Activated naive CD4-positive, alpha-beta T cell treated with anti-CD3 and anti-CD28 coated beads, Interleukin-2, amount 10 ng/mL, durations not matched to agents 7 days and 5 days (primary cell): ENCODE data around the gene MPPE1.

ENCODE experiments used
- CTCF ChIA-PET: fragments of 350-600 bp; sonication (Branson Sonifier 250); formaldehyde crosslinking; loops from one replicate; lab custom pipeline; 2021; ENCODE audit warnings: antibody characterized with exemption; lab: Charles Lee
- DNase-seq: peaks from one replicate; pipeline ENCODE4 v3.0.0-alpha.2; 2020
- H3K27ac Mint-ChIP-seq: one replicate; pipeline ENCODE4 v1.8.0; 2021; ENCODE audit warnings: mild to moderate bottlenecking, moderate library complexity, mixed read lengths
- H3K27me3 Mint-ChIP-seq: one replicate; pipeline ENCODE4 v1.8.0; 2021; ENCODE audit warnings: mild to moderate bottlenecking, mixed read lengths
- H3K36me3 Mint-ChIP-seq: one replicate; pipeline ENCODE4 v1.8.0; 2021; ENCODE audit warnings: mixed read lengths
- H3K4me1 Mint-ChIP-seq: one replicate; pipeline ENCODE4 v1.8.0; 2021; ENCODE audit warnings: mixed read lengths
- H3K4me3 Mint-ChIP-seq: one replicate; pipeline ENCODE4 v1.8.0; 2021; ENCODE audit warnings: mild to moderate bottlenecking, moderate library complexity, mixed read lengths
- H3K9me3 Mint-ChIP-seq: one replicate; pipeline ENCODE4 v1.8.0; 2021; ENCODE audit warnings: mixed read lengths

Gene MPPE1

GRCh38 chr18:11849841-11850634, 58.1 kb downstream of the MPPE1 start:
- Mint-ChIP-seq H3K9me3 (no peaks in the 10 kb centered on the region), H3K27ac (peak overlapping the region; percentile 99), H3K36me3 (peaks cover 8% of the 10 kb centered on the region), H3K27me3 (peaks cover 18% of the 10 kb centered on the region), H3K4me3 (peak overlapping the region; percentile 99), H3K4me1 (peaks cover 35% of the 10 kb centered on the region)
- CTCF ChIA-PET = interaction anchor here (0.6 to 1.9 kb wide), 5 partner anchors 88 to 190 kb away, joined by 3 to 5 read pairs (median 3); partner anchors contain the start of gene IMPA2
- DNase-seq = peak; percentile 60

- H3K4me3 Mint-ChIP-seq = no peak overlapping the region
- peaks cover 31% of the 10 kb centered on the region for H3K4me1 Mint-ChIP-seq
- H3K36me3 Mint-ChIP-seq = peaks cover 8% of the 10 kb centered on the region
- no peaks in the 10 kb centered on the region for H3K9me3 Mint-ChIP-seq
- peaks cover 18% of the 10 kb centered on the region for H3K27me3 Mint-ChIP-seq
- no peak overlapping the region for H3K27ac Mint-ChIP-seq
- no peak for DNase-seq
- CTCF ChIA-PET = interaction anchor here (1.5 to 1.9 kb wide), 2 partner anchors 89 to 146 kb away, joined by 4 to 5 read pairs; no protein-coding TSS in a partner anchor
These were observed 58.8 kb downstream of the MPPE1 start for GRCh38 chr18:11849279-11849678.

GRCh38 chr18:11847811-11848210, 60.3 kb downstream of the MPPE1 start:
- Mint-ChIP-seq H3K9me3 (no peaks in the 10 kb centered on the region), H3K4me3 (no peak overlapping the region), H3K27ac (no peak overlapping the region), H3K27me3 (peaks cover 18% of the 10 kb centered on the region), H3K4me1 (peaks cover 21% of the 10 kb centered on the region), H3K36me3 (peaks cover 6% of the 10 kb centered on the region)
- CTCF ChIA-PET = interaction anchor here (0.6 to 1.9 kb wide), 2 partner anchors 51 to 148 kb away, joined by 3 to 5 read pairs; no protein-coding TSS in a partner anchor
- no peak for DNase-seq

GRCh38 chr18:11845654-11846053, 62.5 kb downstream of the MPPE1 start:
- peaks cover 13% of the 10 kb centered on the region for H3K4me1 Mint-ChIP-seq
- no peak for DNase-seq
- peaks cover 18% of the 10 kb centered on the region for H3K27me3 Mint-ChIP-seq
- no peak overlapping the region for H3K4me3 Mint-ChIP-seq
- H3K9me3 Mint-ChIP-seq = no peaks in the 10 kb centered on the region
- H3K36me3 Mint-ChIP-seq = no peaks in the 10 kb centered on the region
- CTCF ChIA-PET = no interaction called here
- H3K27ac Mint-ChIP-seq = no peak overlapping the region

GRCh38 chr18:11844436-11844835, 63.7 kb downstream of the MPPE1 start:
- Mint-ChIP-seq H3K27ac (no peak overlapping the region), H3K36me3 (no peaks in the 10 kb centered on the region), H3K4me1 (peaks cover 2% of the 10 kb centered on the region), H3K9me3 (no peaks in the 10 kb centered on the region), H3K27me3 (peaks cover 14% of the 10 kb centered on the region), H3K4me3 (no peak overlapping the region)
- DNase-seq = no peak
- CTCF ChIA-PET = no interaction called here

GRCh38 chr18:11842562-11842961, 65.6 kb downstream of the MPPE1 start:
- CTCF ChIA-PET = no interaction called here
- Mint-ChIP-seq H3K27me3 (no peaks in the 10 kb centered on the region), H3K4me3 (no peak overlapping the region), H3K27ac (no peak overlapping the region), H3K4me1 (no peaks in the 10 kb centered on the region), H3K9me3 (no peaks in the 10 kb centered on the region), H3K36me3 (no peaks in the 10 kb centered on the region)
- no peak for DNase-seq

GRCh38 chr18:11840493-11840892, 67.6 kb downstream of the MPPE1 start:
- DNase-seq = no peak
- no peaks in the 10 kb centered on the region for H3K36me3 Mint-ChIP-seq
- no peaks in the 10 kb centered on the region for H3K4me1 Mint-ChIP-seq
- no peaks in the 10 kb centered on the region for H3K9me3 Mint-ChIP-seq
- H3K27me3 Mint-ChIP-seq = no peaks in the 10 kb centered on the region
- H3K4me3 Mint-ChIP-seq = no peak overlapping the region
- H3K27ac Mint-ChIP-seq = no peak overlapping the region
- CTCF ChIA-PET = interaction anchor here (0.6 kb wide), 1 partner anchor 20 kb away, joined by 3 read pairs; no protein-coding TSS in a partner anchor

GRCh38 chr18:11839556-11839955, 68.6 kb downstream of the MPPE1 start:
- CTCF ChIA-PET = interaction anchor here (0.9 to 1.5 kb wide), 2 partner anchors 10 to 156 kb away, joined by 3 to 4 read pairs; no protein-coding TSS in a partner anchor

GRCh38 chr18:11834772-11835171, 73.3 kb downstream of the MPPE1 start:
- Mint-ChIP-seq H3K27me3 (no peaks in the 10 kb centered on the region), H3K27ac (no peak overlapping the region), H3K9me3 (no peaks in the 10 kb centered on the region), H3K4me1 (no peaks in the 10 kb centered on the region), H3K4me3 (no peak overlapping the region), H3K36me3 (no peaks in the 10 kb centered on the region)
- CTCF ChIA-PET = no interaction called here
- no peak for DNase-seq

More at GRCh38 chr18:11839556-11839955, 68.6 kb downstream of the MPPE1 start:
- no peaks in the 10 kb centered on the region for H3K27me3 Mint-ChIP-seq
- no peak for DNase-seq
- H3K36me3 Mint-ChIP-seq = no peaks in the 10 kb centered on the region
- H3K27ac Mint-ChIP-seq = no peak overlapping the region
- no peaks in the 10 kb centered on the region for H3K4me1 Mint-ChIP-seq
- H3K9me3 Mint-ChIP-seq = no peaks in the 10 kb centered on the region
- H3K4me3 Mint-ChIP-seq = no peak overlapping the region
